Measurements from ENCODE around the gene ZDHHC11.
"Not testable (repeated sequence)": the region's sequence is repeated elsewhere in the genome, so short reads cannot be mapped to it uniquely, and the experiment has no call there.

DNA sequence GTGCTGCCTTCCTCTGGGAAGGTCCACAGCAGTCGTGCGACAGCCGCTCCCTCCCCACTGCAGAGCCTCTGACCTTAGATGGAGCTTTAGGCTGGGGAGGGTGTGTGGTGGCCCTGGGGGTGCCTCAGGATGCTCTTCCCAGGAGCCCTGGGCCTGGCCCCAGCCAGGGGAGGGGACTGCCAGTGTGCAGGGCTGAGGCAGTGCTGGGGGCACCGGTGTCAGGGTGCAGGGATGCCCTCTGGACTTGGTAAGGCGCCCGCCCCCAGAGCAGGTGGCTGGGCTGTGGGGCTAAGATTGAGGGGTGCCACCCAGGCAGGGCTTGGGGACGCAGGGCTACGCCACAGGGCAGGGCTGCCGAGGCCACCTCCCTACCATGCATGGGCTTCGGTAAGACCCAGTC is 80.2 kb downstream of the ZDHHC11 start:
- TF ChIP-seq, protein P1, sequence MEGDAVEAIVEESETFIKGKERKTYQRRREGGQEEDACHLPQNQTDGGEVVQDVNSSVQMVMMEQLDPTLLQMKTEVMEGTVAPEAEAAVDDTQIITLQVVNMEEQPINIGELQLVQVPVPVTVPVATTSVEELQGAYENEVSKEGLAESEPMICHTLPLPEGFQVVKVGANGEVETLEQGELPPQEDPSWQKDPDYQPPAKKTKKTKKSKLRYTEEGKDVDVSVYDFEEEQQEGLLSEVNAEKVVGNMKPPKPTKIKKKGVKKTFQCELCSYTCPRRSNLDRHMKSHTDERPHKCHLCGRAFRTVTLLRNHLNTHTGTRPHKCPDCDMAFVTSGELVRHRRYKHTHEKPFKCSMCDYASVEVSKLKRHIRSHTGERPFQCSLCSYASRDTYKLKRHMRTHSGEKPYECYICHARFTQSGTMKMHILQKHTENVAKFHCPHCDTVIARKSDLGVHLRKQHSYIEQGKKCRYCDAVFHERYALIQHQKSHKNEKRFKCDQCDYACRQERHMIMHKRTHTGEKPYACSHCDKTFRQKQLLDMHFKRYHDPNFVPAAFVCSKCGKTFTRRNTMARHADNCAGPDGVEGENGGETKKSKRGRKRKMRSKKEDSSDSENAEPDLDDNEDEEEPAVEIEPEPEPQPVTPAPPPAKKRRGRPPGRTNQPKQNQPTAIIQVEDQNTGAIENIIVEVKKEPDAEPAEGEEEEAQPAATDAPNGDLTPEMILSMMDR (IDR thresholded peaks at IDR 0.05), result not testable (repeated sequence)
- TF ChIP-seq POLR2A (IDR thresholded peaks at IDR 0.05), result not testable (repeated sequence)
